ENCODE measurements around the gene PLA2G4B.

Gene PLA2G4B

GRCh38 chr15:41887161-41887560 lies 48.5 kb downstream of the PLA2G4B start:
- Histone ChIP-seq H3K36me3 (ENCODE audit: insufficient read depth, low read length) (no peaks in the 10 kb centered on the region), H3K9me3 (ENCODE audit: low read length) (no peaks in the 10 kb centered on the region)

GRCh38 chr15:41887893-41888292 lies 49.2 kb downstream of the PLA2G4B start:
- no peak overlapping the region for H3K4me3 ChIP-seq (ENCODE audit: low read length)
- H3K27me3 ChIP-seq (ENCODE audit: insufficient read depth, low read length) = no peaks in the 10 kb centered on the region
- no peaks in the 10 kb centered on the region for H3K36me3 ChIP-seq (ENCODE audit: insufficient read depth, low read length)
- peaks cover 2% of the 10 kb centered on the region for H3K4me1 ChIP-seq (ENCODE audit: insufficient read depth, low read length)
- H3K9me3 ChIP-seq (ENCODE audit: low read length) = no peaks in the 10 kb centered on the region
- no peak overlapping the region for H2AFZ ChIP-seq (ENCODE audit: low read depth, low read length)

More at GRCh38 chr15:41887161-41887560, 48.5 kb downstream of the PLA2G4B start:
- Histone ChIP-seq H2AFZ (ENCODE audit: low read depth, low read length) (no peak overlapping the region), H3K4me3 (ENCODE audit: low read length) (no peak overlapping the region), H3K4me1 (ENCODE audit: insufficient read depth, low read length) (peaks cover 2% of the 10 kb centered on the region), H3K27me3 (ENCODE audit: insufficient read depth, low read length) (no peaks in the 10 kb centered on the region)

- H3K4me1 ChIP-seq (ENCODE audit: insufficient read depth, low read length) = peaks cover 2% of the 10 kb centered on the region
- no peak overlapping the region for H2AFZ ChIP-seq (ENCODE audit: low read depth, low read length)
- H3K36me3 ChIP-seq (ENCODE audit: insufficient read depth, low read length) = no peaks in the 10 kb centered on the region
These were observed 50.1 kb downstream of the PLA2G4B start for GRCh38 chr15:41888662-41889253.

GRCh38 chr15:41890050-41890690 lies 51.5 kb downstream of the PLA2G4B start:
- Histone ChIP-seq H2AFZ (ENCODE audit: low read depth, low read length) (no peak overlapping the region), H3K4me3 (ENCODE audit: low read length) (no peak overlapping the region), H3K4me1 (ENCODE audit: insufficient read depth, low read length) (peaks cover 2% of the 10 kb centered on the region), H3K27me3 (ENCODE audit: insufficient read depth, low read length) (no peaks in the 10 kb centered on the region), H3K9me3 (ENCODE audit: low read length) (no peaks in the 10 kb centered on the region), H3K36me3 (ENCODE audit: insufficient read depth, low read length) (no peaks in the 10 kb centered on the region)

More at GRCh38 chr15:41888662-41889253, 50.1 kb downstream of the PLA2G4B start:
- Histone ChIP-seq H3K27me3 (ENCODE audit: insufficient read depth, low read length) (no peaks in the 10 kb centered on the region), H3K9me3 (ENCODE audit: low read length) (no peaks in the 10 kb centered on the region), H3K4me3 (ENCODE audit: low read length) (no peak overlapping the region)

- H3K4me3 ChIP-seq (ENCODE audit: low read length) = no peak overlapping the region
- H2AFZ ChIP-seq (ENCODE audit: low read depth, low read length) = no peak overlapping the region
- H3K9me3 ChIP-seq (ENCODE audit: low read length) = no peaks in the 10 kb centered on the region
- no peaks in the 10 kb centered on the region for H3K36me3 ChIP-seq (ENCODE audit: insufficient read depth, low read length)
- H3K4me1 ChIP-seq (ENCODE audit: insufficient read depth, low read length) = peaks cover 2% of the 10 kb centered on the region
- H3K27me3 ChIP-seq (ENCODE audit: insufficient read depth, low read length) = no peaks in the 10 kb centered on the region
These were observed 52.6 kb downstream of the PLA2G4B start for GRCh38 chr15:41891226-41891625.

GRCh38 chr15:41891946-41892345 lies 53.3 kb downstream of the PLA2G4B start:
- Histone ChIP-seq H3K27me3 (ENCODE audit: insufficient read depth, low read length) (no peaks in the 10 kb centered on the region), H3K36me3 (ENCODE audit: insufficient read depth, low read length) (no peaks in the 10 kb centered on the region), H2AFZ (ENCODE audit: low read depth, low read length) (no peak overlapping the region), H3K4me1 (ENCODE audit: insufficient read depth, low read length) (peaks cover 2% of the 10 kb centered on the region), H3K4me3 (ENCODE audit: low read length) (no peak overlapping the region), H3K9me3 (ENCODE audit: low read length) (no peaks in the 10 kb centered on the region)

- Histone ChIP-seq H3K9me3 (ENCODE audit: low read length) (no peaks in the 10 kb centered on the region), H3K27me3 (ENCODE audit: insufficient read depth, low read length) (no peaks in the 10 kb centered on the region), H3K36me3 (ENCODE audit: insufficient read depth, low read length) (no peaks in the 10 kb centered on the region), H3K4me3 (ENCODE audit: low read length) (no peak overlapping the region), H2AFZ (ENCODE audit: low read depth, low read length) (no peak overlapping the region), H3K4me1 (ENCODE audit: insufficient read depth, low read length) (peaks cover 2% of the 10 kb centered on the region)
These were observed 54.2 kb downstream of the PLA2G4B start for GRCh38 chr15:41892621-41893421.

GRCh38 chr15:41893422-41894250 lies 55.0 kb downstream of the PLA2G4B start, which contains the start of gene SPTBN5:
Gene SPTBN5 (minus strand): TSS chr15:41894053. CDS start chr15:41893497, 556 bp downstream.
- Histone ChIP-seq H2AFZ (ENCODE audit: low read depth, low read length) (no peak within 1 kb of the TSS), H3K27me3 (ENCODE audit: insufficient read depth, low read length) (no peaks in the 10 kb centered on the region), H3K4me1 (ENCODE audit: insufficient read depth, low read length) (peaks cover 2% of the 10 kb centered on the region), H3K36me3 (ENCODE audit: insufficient read depth, low read length) (no peaks in the 10 kb centered on the region), H3K4me3 (ENCODE audit: low read length) (no peak within 1 kb of the TSS), H3K9me3 (ENCODE audit: low read length) (no peaks in the 10 kb centered on the region)

- H3K4me1 ChIP-seq (ENCODE audit: insufficient read depth, low read length) = peaks cover 2% of the 10 kb centered on the region
- no peaks in the 10 kb centered on the region for H3K27me3 ChIP-seq (ENCODE audit: insufficient read depth, low read length)
- H3K9me3 ChIP-seq (ENCODE audit: low read length) = no peaks in the 10 kb centered on the region
- H3K36me3 ChIP-seq (ENCODE audit: insufficient read depth, low read length) = no peaks in the 10 kb centered on the region
- no peak overlapping the region for H2AFZ ChIP-seq (ENCODE audit: low read depth, low read length)
- H3K4me3 ChIP-seq (ENCODE audit: low read length) = no peak overlapping the region
These were observed 55.7 kb downstream of the PLA2G4B start for GRCh38 chr15:41894251-41894790.

- H3K36me3 ChIP-seq (ENCODE audit: insufficient read depth, low read length) = no peaks in the 10 kb centered on the region
- no peaks in the 10 kb centered on the region for H3K27me3 ChIP-seq (ENCODE audit: insufficient read depth, low read length)
- no peak overlapping the region for H2AFZ ChIP-seq (ENCODE audit: low read depth, low read length)
- H3K4me3 ChIP-seq (ENCODE audit: low read length) = no peak overlapping the region
- peaks cover 2% of the 10 kb centered on the region for H3K4me1 ChIP-seq (ENCODE audit: insufficient read depth, low read length)
- H3K9me3 ChIP-seq (ENCODE audit: low read length) = no peaks in the 10 kb centered on the region
These were observed 56.3 kb downstream of the PLA2G4B start for GRCh38 chr15:41894791-41895463.

GRCh38 chr15:41895491-41895890 lies 56.8 kb downstream of the PLA2G4B start:
- Histone ChIP-seq H3K4me3 (ENCODE audit: low read length) (no peak overlapping the region), H2AFZ (ENCODE audit: low read depth, low read length) (no peak overlapping the region), H3K4me1 (ENCODE audit: insufficient read depth, low read length) (peaks cover 2% of the 10 kb centered on the region), H3K27me3 (ENCODE audit: insufficient read depth, low read length) (no peaks in the 10 kb centered on the region), H3K9me3 (ENCODE audit: low read length) (no peaks in the 10 kb centered on the region), H3K36me3 (ENCODE audit: insufficient read depth, low read length) (peaks cover under 1% of the 10 kb centered on the region)

- Histone ChIP-seq H3K36me3 (ENCODE audit: insufficient read depth, low read length) (peaks cover 4% of the 10 kb centered on the region), H2AFZ (ENCODE audit: low read depth, low read length) (no peak overlapping the region), H3K27me3 (ENCODE audit: insufficient read depth, low read length) (no peaks in the 10 kb centered on the region), H3K4me1 (ENCODE audit: insufficient read depth, low read length) (peaks cover 2% of the 10 kb centered on the region), H3K4me3 (ENCODE audit: low read length) (no peak overlapping the region), H3K9me3 (ENCODE audit: low read length) (no peaks in the 10 kb centered on the region)
These were observed 57.3 kb downstream of the PLA2G4B start for GRCh38 chr15:41895957-41896356.

Data from neuron (in vitro differentiated cells).